ENCODE measurements around the gene CRYBB2.
"Not testable (repeated sequence)": the region's sequence is repeated elsewhere in the genome, so short reads cannot be mapped to it uniquely, and the experiment has no call there.

DNA sequence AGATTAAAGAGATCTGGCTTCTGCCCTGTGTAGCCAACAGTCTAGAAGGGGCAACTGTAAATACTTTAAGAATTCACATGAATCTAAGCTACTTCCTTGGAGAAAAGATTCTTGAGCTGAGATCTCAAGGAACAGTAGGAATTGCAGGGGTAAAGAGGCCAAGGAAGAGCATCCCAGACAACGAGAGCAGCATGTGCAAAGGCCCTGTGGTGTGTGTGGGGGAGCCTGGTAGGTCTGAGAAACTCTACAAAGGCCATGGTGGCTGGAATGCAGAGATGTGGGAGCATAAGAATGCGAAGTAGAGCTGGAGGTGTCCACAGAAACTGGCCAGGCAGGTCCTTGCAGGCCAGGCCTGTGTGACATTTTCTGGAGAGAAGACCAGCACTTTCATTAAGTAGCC, 11.3 kb downstream of the CRYBB2 start:
- TF ChIP-seq, protein P1, sequence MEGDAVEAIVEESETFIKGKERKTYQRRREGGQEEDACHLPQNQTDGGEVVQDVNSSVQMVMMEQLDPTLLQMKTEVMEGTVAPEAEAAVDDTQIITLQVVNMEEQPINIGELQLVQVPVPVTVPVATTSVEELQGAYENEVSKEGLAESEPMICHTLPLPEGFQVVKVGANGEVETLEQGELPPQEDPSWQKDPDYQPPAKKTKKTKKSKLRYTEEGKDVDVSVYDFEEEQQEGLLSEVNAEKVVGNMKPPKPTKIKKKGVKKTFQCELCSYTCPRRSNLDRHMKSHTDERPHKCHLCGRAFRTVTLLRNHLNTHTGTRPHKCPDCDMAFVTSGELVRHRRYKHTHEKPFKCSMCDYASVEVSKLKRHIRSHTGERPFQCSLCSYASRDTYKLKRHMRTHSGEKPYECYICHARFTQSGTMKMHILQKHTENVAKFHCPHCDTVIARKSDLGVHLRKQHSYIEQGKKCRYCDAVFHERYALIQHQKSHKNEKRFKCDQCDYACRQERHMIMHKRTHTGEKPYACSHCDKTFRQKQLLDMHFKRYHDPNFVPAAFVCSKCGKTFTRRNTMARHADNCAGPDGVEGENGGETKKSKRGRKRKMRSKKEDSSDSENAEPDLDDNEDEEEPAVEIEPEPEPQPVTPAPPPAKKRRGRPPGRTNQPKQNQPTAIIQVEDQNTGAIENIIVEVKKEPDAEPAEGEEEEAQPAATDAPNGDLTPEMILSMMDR (IDR thresholded peaks at IDR 0.05), result not testable (repeated sequence)
- not testable (repeated sequence) for TF ChIP-seq EZH2 (IDR thresholded peaks at IDR 0.05; ENCODE audit: borderline replicate concordance, insufficient read depth, low read depth, low read length, poor library complexity, severe bottlenecking)
